ENCODE measurements around the gene RFC3.

Gene RFC3

GRCh38 chr13:33871207-33872004 is 53.5 kb downstream of the RFC3 start:
- H3K9me3 Mint-ChIP-seq, result no peaks in the 10 kb centered on the region
- H3K4me3 Mint-ChIP-seq, result no peak overlapping the region
- H3K36me3 Mint-ChIP-seq (ENCODE audit: low read depth), result peaks cover 10% of the 10 kb centered on the region
- TF ChIP-seq, protein P1, sequence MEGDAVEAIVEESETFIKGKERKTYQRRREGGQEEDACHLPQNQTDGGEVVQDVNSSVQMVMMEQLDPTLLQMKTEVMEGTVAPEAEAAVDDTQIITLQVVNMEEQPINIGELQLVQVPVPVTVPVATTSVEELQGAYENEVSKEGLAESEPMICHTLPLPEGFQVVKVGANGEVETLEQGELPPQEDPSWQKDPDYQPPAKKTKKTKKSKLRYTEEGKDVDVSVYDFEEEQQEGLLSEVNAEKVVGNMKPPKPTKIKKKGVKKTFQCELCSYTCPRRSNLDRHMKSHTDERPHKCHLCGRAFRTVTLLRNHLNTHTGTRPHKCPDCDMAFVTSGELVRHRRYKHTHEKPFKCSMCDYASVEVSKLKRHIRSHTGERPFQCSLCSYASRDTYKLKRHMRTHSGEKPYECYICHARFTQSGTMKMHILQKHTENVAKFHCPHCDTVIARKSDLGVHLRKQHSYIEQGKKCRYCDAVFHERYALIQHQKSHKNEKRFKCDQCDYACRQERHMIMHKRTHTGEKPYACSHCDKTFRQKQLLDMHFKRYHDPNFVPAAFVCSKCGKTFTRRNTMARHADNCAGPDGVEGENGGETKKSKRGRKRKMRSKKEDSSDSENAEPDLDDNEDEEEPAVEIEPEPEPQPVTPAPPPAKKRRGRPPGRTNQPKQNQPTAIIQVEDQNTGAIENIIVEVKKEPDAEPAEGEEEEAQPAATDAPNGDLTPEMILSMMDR (IDR thresholded peaks at IDR 0.05; ENCODE audit: unreplicated experiment in 3 of 3), result no peak
- no peak overlapping the region for H3K27ac Mint-ChIP-seq
- H3K4me1 Mint-ChIP-seq, result no peaks in the 10 kb centered on the region
- no peaks in the 10 kb centered on the region for H3K27me3 Mint-ChIP-seq (ENCODE audit: low read depth)

DNA sequence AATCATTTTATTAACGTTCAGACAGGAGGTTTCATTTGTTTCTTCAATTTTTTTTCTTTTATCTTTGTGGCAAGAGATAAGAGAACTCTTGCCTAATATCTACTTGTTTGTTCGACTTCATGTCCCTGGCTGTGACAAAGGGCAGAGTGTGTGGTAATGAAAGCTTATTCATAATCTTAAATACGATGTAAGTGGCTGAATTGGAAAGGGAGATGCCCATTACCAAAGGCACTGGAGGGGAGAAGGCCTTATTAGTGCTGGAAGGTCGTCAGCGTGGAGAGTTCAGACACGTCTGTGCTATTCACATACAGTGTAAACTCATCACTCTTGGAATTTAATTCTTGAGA is 54.0 kb downstream of the RFC3 start:
- Mint-ChIP-seq H3K4me1 (no peaks in the 10 kb centered on the region), H3K9me3 (no peaks in the 10 kb centered on the region), H3K27me3 (ENCODE audit: low read depth) (no peaks in the 10 kb centered on the region), H3K27ac (no peak overlapping the region), H3K36me3 (ENCODE audit: low read depth) (peaks cover 10% of the 10 kb centered on the region), H3K4me3 (no peak overlapping the region)
- TF ChIP-seq, protein P1 (IDR thresholded peaks at IDR 0.05; ENCODE audit: unreplicated experiment in 3 of 3), result no peak

DNA sequence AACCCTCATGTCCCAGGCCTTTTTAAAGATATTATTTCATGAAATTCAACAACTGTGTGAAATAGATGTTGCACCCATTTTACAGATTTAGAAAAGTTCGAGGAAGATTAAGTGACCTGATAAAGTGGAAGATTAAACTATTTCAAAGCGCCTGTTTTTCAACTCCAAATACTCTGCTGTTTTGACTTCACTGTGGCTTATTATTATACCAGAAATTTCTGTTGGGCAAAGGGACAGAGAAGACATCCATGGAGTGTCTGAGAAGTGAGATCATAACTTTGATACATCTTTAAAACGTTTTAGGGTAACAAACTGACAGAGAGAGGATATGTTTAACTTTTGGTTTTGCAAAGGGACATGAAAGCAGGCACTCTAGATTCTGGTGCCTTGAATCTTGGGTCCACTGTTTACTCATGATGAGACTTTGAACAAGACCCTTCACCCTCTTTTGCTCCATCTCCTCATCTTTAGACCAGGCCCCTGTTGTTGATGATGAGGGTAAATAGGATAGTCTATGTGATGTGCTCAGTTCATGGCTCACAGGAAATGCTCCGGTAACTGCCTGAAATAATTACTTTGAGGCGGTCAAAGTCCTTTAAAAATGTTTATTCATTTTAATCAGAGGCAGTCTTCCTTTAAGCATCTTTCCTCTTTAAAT is 55.4 kb downstream of the RFC3 start:
- no peak overlapping the region for H3K4me3 Mint-ChIP-seq
- H3K9me3 Mint-ChIP-seq, result no peaks in the 10 kb centered on the region
- no peaks in the 10 kb centered on the region for H3K27me3 Mint-ChIP-seq (ENCODE audit: low read depth)
- TF ChIP-seq, protein P1 (IDR thresholded peaks at IDR 0.05; ENCODE audit: unreplicated experiment in 3 of 3), result no peak
- H3K27ac Mint-ChIP-seq, result no peak overlapping the region
- H3K36me3 Mint-ChIP-seq (ENCODE audit: low read depth), result no peaks in the 10 kb centered on the region
- no peaks in the 10 kb centered on the region for H3K4me1 Mint-ChIP-seq

DNA sequence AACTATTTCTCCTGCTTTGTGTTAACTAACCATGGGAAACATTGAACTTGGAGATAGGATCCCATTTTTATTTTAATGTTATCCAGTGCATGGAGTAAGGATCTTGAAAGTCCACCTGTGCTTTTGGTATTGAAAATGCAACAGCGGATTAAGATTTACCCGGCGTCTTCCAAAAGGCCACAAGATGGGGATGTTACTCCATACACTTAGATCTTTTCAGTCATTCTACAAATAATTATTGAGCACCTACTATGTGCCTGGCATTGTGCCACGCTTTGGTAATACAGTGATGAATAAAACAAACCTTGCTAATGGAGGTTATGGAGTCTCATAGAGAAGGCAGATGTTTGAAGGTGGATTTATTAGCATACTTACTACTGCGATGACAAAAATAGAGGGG is 56.9 kb downstream of the RFC3 start:
- Mint-ChIP-seq H3K4me3 (no peak overlapping the region), H3K4me1 (no peaks in the 10 kb centered on the region), H3K27me3 (ENCODE audit: low read depth) (no peaks in the 10 kb centered on the region), H3K27ac (no peak overlapping the region), H3K9me3 (no peaks in the 10 kb centered on the region), H3K36me3 (ENCODE audit: low read depth) (no peaks in the 10 kb centered on the region)
- TF ChIP-seq, protein P1 (IDR thresholded peaks at IDR 0.05; ENCODE audit: unreplicated experiment in 3 of 3), result no peak

DNA sequence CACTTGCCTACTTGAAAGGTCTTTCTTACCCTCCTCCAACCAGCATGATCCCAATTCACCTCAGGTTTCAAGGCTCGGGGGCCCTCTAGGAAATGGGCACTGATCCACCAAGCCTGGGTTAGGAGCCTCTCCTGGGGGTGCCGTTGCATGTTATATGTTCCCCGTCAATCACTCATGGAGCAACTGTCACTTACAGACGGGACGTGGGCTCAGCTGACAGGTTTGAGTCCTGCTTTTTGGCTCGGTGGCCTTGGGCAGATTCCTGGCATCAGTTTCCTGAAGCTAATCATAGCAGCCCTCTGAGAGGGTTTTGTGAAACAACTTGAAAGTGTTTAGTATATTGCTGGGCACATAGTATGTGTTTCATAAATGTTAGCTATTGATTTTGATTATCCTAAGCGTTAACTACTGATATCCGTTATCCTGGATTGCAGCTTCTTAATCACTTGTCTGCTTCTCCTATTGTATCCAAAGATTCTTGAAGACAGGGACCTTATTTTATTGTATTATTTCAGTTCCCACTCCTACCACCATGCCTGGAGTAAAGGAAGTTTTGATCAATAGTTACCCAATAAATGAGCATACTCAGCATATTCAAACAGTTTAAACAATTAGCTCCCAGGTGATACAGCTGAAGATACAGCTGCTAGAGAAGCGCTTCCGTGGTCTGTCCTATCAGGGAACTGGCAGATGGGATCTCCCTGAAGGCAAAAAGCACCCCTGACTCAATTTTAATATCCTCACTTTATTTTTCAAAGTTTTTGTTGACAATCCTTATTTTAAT is 57.9 kb downstream of the RFC3 start:
- TF ChIP-seq, protein P1 (IDR thresholded peaks at IDR 0.05; ENCODE audit: unreplicated experiment in 3 of 3), result no peak
- no peaks in the 10 kb centered on the region for H3K27me3 Mint-ChIP-seq (ENCODE audit: low read depth)

More for the DNA sequence above, 57.9 kb downstream of the RFC3 start:
- no peak overlapping the region for H3K27ac Mint-ChIP-seq
- no peaks in the 10 kb centered on the region for H3K4me1 Mint-ChIP-seq
- no peaks in the 10 kb centered on the region for H3K36me3 Mint-ChIP-seq (ENCODE audit: low read depth)
- H3K4me3 Mint-ChIP-seq, result no peak overlapping the region
- no peaks in the 10 kb centered on the region for H3K9me3 Mint-ChIP-seq
